ENCODE results near the gene SGIP1.

SGIP1 gene

GRCh38 chr1:66596191-66596590 is 62.2 kb downstream of the SGIP1 start:
- Histone ChIP-seq H3K4me1 (ENCODE audit: control insufficient read depth in 1 of 2, insufficient read depth in 1 of 2, low read depth in 1 of 2, low read length in 1 of 2) (no peaks in the 10 kb centered on the region), H3K27me3 (no peaks in the 10 kb centered on the region), H3K9me3 (no peaks in the 10 kb centered on the region), H3K36me3 (no peaks in the 10 kb centered on the region), H3K4me3 (ENCODE audit: low read depth in 1 of 2, low read length in 1 of 2) (no peak overlapping the region), H3K27ac (no peak overlapping the region)
- TF ChIP-seq CTCF (IDR thresholded peaks at IDR 0.05): no peak

- Histone ChIP-seq H3K36me3 (no peaks in the 10 kb centered on the region), H3K27ac (no peak overlapping the region), H3K9me3 (no peaks in the 10 kb centered on the region), H3K27me3 (no peaks in the 10 kb centered on the region), H3K4me1 (ENCODE audit: control insufficient read depth in 1 of 2, insufficient read depth in 1 of 2, low read depth in 1 of 2, low read length in 1 of 2) (no peaks in the 10 kb centered on the region), H3K4me3 (ENCODE audit: low read depth in 1 of 2, low read length in 1 of 2) (no peak overlapping the region)
- no peak for TF ChIP-seq CTCF (IDR thresholded peaks at IDR 0.05)
Measured at GRCh38 chr1:66597500-66597899, 63.5 kb downstream of the SGIP1 start.

GRCh38 chr1:66598670-66599069 is 64.7 kb downstream of the SGIP1 start:
- H3K9me3 ChIP-seq: no peaks in the 10 kb centered on the region
- no peaks in the 10 kb centered on the region for H3K27me3 ChIP-seq
- H3K36me3 ChIP-seq: no peaks in the 10 kb centered on the region
- no peaks in the 10 kb centered on the region for H3K4me1 ChIP-seq (ENCODE audit: control insufficient read depth in 1 of 2, insufficient read depth in 1 of 2, low read depth in 1 of 2, low read length in 1 of 2)
- no peak overlapping the region for H3K4me3 ChIP-seq (ENCODE audit: low read depth in 1 of 2, low read length in 1 of 2)
- no peak overlapping the region for H3K27ac ChIP-seq
- no peak for TF ChIP-seq CTCF (IDR thresholded peaks at IDR 0.05)

GRCh38 chr1:66599346-66599745 is 65.4 kb downstream of the SGIP1 start:
- Histone ChIP-seq H3K27ac (no peak overlapping the region), H3K36me3 (no peaks in the 10 kb centered on the region)
- TF ChIP-seq CTCF (IDR thresholded peaks at IDR 0.05): no peak

GRCh38 chr1:66599899-66600737 is 66.2 kb downstream of the SGIP1 start:
- Histone ChIP-seq H3K4me3 (ENCODE audit: low read depth in 1 of 2, low read length in 1 of 2) (no peak overlapping the region), H3K36me3 (no peaks in the 10 kb centered on the region), H3K9me3 (no peaks in the 10 kb centered on the region), H3K4me1 (ENCODE audit: control insufficient read depth in 1 of 2, insufficient read depth in 1 of 2, low read depth in 1 of 2, low read length in 1 of 2) (no peaks in the 10 kb centered on the region), H3K27ac (no peak overlapping the region), H3K27me3 (no peaks in the 10 kb centered on the region)
- TF ChIP-seq CTCF (IDR thresholded peaks at IDR 0.05): no peak

More at GRCh38 chr1:66599346-66599745, 65.4 kb downstream of the SGIP1 start:
- Histone ChIP-seq H3K4me1 (ENCODE audit: control insufficient read depth in 1 of 2, insufficient read depth in 1 of 2, low read depth in 1 of 2, low read length in 1 of 2) (no peaks in the 10 kb centered on the region), H3K9me3 (no peaks in the 10 kb centered on the region), H3K4me3 (ENCODE audit: low read depth in 1 of 2, low read length in 1 of 2) (no peak overlapping the region), H3K27me3 (no peaks in the 10 kb centered on the region)

Measured in neutrophil (primary cell).